Kasumi-1 (cell line): ENCODE data around the gene PRKN.
A peak's percentile ranks its signal among the peaks of the same experiment; 100 is the strongest.
"Not testable (repeated sequence)": the region's sequence is repeated elsewhere in the genome, so short reads cannot be mapped to it uniquely, and the experiment has no call there.

Experiments
- DNase-seq, 2 experiments: peaks; one replicate each; lab custom pipeline; 2025; lab: John Stamatoyannopoulos, UW

Gene PRKN

DNA sequence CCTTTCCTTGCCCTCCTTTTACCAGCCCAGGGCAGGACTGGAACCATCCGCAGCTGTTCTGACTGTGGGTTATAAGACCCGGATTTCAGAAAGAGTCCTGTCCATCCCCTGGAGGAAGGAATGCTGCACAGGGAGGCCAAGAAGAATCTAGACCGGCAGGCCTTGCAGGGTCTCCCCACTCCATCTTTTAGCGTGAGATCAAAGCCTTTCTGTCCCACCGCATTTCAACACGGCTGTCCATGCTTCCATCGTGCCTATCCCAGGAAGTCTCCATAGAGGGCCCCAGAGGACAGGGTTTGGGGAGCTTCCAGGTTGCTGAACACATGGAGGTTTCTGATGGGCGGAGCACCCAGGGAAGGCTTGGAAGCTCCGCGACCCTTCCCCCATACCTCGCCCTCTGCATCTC lies 1374.4 kb downstream of the PRKN start:
- no peak for DNase-seq

DNA sequence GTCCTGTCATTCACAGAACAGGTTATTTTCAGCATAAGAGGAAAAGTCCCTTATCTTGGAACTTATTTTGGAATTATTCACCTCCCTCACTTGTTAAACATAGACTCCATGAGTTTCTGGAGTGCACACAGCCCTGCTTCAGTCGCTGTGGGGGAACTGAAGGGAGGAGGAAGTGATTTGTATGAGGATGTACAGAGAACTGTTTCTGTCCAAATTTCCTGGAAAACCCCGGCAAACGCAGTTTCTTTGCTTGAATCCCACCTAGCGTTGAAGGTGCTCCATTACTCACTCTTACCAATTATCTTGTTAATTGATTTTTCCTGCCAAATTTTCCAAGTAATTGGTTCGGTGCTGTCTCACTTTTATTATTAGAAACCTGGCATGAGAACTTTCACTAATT lies 1375.7 kb downstream of the PRKN start:
- no peak for DNase-seq

DNA sequence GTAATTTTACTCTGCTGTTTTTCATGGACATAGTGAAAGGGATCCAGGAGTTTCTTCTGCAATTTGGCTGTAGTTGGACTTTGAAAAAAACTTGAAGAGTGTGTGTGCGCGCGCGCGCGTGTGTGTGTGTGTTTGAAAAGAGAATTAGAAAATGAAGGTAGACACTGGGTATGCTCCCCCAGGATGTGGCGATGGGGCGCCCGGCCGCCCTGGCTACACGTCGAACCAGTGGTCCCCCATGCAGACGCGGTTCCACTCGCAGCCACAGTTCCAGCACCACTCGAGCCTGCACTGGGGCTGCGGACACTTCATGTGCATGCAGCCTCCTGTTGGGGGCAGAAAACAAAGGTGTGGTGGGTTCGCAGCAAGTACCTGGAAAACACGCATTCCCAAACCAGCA lies 1377.7 kb downstream of the PRKN start:
- no peak for DNase-seq

DNA sequence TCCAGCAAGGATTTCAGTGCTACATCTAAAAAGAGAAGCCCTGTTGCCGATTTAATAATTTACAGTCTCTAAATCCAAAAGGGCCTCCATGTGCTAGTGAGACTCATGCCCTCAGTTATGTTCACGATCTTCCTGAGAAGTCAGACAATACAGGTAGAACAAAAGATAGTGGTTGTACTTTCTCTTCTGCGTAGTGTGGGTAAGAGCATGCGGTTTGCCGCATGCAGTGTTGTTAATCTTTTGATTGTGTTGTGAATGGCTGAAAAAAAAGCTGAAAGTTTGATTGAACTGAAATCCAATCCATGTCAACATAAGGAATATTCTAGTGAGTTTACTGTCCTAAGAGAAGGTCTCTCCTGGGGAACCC lies 1379.0 kb downstream of the PRKN start:
- no peak for DNase-seq

DNA sequence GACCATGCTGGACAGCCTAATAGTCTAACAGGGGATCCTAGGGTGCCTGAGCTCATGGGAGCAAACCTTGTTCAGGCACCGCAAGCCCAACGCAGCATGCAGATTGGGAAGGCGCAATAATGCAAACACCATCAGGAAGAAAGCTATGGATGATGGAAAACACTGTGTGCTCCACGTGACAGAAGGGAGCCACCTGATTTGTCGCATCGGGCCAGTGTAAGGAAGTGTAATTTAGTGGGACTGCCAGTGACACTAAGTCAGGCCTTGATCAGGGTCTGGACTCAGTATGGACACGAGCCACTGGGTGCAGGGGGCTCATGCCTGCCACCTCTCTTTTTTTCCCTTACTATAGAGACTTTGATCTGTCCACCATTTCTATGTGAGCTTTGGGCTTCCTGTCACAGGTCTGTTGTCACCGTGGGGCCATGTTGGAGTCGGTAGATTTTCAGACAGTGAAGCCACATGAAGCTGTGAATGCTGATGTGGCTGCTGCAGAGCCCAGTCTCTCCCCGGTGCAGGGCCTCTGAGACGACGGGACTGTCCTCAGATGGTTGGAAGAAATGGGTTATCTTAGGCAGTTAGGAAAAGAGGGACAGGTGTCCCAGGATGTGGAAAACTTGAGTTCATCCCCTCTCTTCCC lies 1379.5 kb downstream of the PRKN start:
- no peak for DNase-seq

DNA sequence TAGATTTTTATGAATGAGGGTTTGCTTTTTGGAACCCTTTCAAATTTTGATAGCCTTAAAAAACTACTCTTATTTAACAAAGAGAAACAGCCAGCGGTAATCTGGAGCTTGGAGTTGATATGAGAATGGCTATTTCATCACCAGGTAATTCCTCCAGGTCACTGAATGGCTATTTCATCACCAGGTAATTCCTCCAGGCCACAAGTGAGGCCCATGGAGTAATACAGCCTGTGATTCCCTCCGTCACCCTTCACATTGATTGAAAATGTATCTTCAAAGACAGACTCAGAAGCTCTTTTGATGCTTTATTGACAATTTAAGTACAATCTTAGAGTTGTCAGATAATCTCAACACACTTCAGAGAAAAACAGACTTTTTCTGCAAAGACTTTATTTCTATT lies 1380.4 kb downstream of the PRKN start:
- DNase-seq: no peak

DNA sequence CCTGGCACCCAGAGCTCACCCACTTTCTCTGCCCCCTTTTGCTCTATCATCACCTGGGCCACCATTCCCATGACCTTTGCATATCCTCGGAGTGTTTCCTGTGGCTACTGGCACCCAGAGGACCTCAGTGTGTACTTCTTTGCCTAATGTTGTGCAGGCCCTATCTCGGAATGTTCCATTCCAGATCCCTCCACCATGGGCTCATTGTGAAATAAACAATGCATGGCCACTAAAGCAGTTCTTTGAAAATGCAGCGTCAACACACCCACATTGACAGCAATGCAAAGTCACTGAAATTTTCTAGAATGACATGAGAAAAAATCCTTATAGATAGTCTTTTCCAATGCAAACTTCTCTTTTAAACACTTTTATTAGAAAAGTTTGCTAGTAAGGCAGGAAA lies 1380.8 kb downstream of the PRKN start:
- DNase-seq: no peak

DNA sequence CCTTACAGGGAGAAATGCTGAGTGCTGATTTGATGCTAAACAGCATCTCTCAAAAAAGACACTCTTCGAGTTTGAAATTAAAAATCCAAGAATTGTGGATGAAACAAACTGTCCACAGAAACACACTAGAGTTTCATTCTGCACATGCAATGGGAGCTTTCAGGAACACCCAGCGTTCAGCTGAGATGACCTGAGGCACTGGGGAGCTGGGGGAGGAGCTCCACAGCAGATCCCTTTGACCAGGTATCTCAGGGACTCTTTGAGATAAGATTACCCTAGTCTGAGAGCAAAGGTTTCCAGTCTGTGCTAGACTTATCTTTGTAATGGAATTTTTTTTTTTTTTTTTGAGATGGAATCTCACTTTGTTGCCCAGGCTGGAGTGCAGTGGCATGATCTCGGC lies 1382.9 kb downstream of the PRKN start:
- no peak for DNase-seq

DNA sequence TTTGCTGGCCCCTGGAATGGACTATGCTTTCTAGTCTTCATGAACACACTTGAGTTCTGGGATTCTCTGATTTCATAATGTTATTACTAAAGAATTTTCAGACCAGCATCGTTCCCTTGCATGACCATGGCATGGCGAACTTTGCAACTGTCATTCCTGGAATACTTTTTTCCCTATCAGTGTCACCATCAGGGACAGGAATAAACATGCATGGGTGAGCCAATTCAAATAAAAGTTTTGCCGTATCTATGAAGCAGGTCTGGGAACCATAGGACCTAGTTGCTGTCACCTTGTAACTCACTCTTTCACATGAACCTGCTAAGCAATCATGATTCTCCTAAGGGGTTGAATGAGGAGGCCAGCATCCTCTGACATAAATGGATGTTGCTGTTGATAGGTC lies 1385.5 kb downstream of the PRKN start:
- DNase-seq: no peak

DNA sequence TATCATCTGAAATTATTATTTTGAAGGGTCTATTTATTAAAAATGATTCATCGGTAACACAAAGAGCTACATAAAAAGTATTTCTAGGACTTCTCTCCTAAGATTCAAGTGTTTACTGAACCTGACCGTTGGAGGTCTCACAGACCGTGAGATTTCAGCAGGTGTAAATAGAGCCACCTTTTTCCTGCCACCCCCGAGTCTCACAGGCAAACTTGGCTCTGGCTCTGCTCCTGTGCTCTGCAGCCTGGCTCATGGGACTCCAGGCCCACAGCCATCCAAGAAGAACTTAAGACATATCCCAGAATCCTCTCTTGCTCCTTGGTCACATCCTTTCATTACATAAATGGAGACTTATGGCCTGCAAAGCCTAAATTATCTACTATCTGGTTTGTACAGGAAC lies 1385.9 kb downstream of the PRKN start:
- no peak for DNase-seq

DNA sequence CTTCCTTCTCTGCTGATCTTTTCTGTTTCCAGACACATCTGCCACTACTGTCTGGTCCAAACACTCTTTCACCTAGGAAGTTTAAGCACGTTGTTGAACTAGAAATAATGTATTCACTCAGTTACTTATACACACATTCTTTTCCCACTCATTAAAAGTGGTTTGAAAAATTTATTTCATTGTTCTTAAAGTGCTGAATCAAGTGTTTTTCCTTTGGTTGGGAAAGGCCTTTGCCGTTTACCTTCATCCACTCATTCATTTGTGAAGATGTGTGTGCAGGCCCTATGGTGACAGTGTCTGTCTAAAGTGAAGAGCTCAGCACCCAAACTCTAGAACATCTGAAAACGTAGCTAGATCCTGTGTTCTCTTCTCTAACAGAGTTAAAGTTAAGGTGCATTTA lies 1389.6 kb downstream of the PRKN start:
- no peak for DNase-seq

DNA sequence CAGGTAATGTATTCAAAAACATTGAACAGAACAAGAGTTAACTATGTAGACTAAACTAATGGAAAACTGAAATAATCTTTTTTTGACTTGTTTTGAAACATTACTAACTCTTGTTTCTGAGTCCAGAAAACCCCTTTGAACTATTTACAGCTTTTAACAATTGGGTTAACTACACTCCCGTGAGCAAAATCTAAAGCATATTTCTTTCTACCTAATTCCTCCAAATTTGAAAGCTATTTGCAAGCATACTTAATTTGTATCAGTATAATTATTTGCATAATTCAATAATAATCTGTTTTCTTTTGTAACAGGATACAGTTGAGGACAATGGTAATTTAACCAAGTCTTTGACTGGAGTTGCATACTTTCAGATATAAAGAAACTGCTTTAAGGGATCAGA lies 1391.1 kb downstream of the PRKN start:
- DNase-seq: no peak

DNA sequence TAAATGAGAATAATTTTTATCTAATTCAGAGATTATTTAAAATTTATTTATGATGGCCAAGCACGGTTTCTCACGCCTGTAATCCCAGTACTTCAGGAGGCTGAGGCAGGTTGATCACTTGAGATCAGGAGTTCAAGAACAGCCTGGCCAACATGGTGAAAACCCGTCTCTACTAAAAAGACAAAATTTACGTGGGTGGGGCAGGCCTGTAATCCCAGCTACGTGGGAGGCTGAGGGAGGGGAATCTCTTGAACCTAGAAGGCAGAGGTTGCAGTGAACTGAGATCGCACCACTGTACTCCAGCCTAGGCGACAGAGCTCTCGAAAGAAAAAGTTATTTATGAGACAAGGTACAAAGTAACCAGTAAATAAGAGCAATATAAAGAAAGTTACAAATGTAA lies 1394.2 kb downstream of the PRKN start:
- no peak for DNase-seq

DNA sequence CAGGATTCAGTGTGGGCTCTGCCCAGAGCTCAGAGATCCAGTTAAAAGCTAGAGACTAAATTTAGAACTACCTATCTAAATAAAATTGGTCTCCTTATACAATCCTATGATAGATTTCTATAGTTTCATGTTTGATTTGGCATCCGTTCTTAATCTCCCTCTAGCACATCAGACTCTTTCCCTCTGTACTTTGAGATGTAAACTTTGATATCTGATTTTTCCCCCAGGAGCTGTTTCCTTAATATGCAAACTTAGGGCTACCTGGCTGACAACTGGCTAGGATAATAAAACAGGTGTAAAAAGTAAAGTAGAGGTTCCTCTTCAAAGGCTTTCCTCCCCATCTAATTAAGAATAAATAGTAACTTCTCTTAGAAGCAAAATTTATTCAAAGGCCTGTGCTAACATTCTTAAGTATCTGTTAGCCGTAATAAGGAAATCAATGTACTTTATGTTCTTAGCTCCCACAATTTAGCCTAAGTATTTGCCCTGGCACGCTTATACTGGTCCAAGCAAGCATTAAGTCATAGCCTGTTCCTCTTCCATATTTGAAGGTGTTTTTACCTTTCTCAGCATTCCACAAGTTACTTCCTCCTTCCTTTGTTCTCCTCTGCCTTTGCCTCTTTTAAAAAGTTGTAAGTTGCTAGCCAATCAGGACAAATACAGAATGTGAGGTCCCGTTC lies 1396.0 kb downstream of the PRKN start:
- not testable (repeated sequence) for DNase-seq

DNA sequence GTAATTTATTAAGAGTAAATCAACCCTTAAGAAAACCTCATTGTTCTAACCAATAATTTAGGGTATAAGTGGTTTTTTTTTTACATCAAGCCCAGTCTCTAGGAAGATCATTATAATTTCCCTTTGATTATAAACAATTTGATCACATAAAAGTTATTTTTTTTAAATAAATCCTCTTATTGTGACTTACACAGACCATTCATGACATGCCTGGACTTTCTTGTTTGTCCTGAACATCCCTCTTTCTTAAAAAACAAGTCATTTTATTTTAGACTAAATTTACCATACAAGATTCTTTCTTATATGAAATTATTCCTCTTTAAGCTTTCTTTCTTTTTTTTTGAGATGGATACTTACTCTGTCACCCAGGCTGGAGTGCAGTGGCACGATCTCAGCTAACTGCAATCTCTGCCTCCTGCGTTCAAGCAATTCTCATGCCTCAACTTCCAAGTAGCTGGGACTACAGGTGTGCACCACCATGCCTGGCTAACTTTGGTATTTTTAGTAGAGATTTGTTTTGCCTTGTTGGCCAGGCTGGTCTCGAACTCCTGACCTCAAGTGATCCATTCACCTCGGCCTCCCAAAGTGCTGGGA lies 1400.1 kb downstream of the PRKN start:
- peak in 1 of 2 experiments; percentile 1 for DNase-seq

DNA sequence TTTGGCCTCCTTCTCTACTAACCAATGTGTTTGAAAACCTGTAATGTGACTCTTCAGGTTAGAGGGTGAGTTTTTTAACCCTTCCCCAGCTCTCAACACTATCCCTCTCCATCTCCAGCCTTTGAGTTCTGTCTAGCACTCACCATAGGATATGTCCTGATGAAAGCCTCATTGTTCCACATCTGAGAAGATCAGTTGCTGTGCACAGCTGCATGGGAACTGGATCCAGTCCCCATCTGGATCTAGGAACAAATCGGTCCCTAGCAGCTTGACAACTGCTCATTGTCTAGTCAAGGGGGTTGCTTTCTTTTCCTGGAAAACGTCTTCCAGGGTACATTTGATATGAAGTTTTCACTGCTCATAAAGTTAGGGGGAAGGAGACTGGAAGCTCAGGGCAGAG lies 1408.3 kb downstream of the PRKN start:
- no peak for DNase-seq

DNA sequence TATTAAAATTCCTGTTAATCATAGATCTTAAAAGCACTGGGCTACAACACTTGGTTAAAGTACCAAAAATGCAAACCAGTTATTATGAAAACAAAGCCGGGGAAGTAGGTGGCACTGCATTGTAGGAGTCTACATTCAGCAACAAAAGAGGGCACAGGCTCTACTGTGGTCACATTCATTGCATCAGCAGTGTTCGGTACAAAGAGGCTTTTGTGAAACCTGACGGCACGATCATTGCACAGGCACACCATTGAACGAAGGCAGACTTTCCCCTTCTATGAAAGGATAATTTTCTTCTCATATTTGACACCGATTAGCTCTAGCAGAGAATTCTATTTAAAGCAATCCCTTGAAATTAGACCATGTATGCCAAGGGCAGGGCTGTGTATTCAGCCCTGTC lies 1409.1 kb downstream of the PRKN start:
- DNase-seq: no peak

DNA sequence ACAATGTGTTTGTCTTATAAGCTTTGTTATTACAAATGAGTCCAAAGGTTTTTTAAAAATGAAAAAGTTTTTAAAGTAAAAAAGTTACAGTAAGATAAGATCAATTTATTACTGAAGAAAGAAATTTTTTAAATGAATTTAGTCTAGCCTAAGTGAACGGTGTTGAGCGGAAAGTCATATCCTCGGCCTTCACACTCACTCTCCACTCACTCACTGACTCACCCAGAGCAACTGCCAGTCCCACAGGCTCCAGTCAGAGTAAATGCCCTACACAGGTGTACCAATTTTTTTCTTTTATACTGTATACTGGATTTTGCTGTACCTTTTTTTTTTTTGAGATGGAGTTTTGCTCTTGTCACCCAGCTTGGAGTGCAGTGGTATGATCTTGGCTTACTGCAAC lies 1411.0 kb downstream of the PRKN start:
- DNase-seq: no peak

DNA sequence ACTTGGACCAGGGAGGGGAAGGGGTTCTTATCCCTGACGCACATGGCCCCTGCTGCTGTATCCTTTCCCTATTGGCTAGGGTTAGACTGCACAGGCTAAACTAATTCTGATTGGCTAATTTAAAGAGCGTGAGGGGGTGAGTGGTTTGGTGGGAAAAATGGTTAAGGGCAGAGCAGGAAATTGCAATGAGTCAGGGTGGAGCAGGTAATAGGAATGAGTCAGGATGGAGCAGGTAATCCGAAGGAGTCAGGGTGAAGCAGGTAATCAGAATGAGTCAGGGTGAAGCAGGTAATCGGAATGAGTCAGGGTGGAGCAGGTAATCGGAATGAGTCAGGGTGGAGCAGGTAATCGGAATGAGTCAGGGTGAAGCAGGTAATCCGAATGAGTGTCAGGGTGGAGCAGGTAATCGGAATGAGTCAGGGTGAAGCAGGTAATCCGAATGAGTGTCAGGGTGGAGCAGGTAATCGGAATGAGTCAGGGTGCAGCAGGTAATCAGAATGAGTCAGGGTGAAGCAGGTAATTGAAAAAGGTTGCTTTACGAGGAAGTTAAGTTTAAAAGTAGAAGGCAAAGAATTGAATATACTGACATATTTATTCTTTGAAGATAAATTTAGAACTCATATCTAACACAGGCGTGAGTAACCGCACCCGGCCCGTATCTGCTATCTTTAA lies 1412.2 kb downstream of the PRKN start:
- not testable (repeated sequence) for DNase-seq

DNA sequence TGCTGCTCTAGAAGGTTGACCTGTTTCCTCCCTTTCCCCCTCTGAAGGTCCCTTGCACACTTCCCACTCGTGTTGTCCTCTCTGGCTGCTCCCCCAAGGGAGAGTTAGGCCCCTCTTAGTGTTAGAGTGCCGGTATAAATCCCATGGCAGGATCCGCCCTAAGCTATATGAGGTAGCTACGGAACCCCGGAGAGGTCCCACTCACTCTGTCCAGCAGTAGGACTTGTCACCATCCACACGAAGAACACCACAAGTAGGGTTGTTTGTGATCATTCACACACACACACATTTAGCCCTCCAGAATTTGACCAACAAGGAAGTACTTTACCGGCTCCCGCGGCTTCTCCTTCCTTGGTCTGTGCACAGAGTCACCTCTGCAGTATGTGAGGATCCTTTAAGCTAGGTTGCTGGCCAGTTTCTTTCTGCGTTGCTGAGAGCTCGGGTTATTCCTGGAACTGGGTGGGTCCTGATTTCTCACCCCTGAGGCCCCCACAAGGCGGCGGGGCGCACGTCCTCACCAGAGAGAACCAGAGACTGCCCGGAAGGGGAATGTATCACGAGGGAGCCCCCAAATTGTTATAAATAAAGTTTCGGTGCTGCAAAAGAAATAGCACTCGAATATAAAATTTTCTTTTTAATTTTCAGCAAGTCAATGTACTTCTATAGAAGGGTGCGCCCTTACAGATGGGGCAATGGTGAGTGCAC lies 1412.9 kb downstream of the PRKN start:
- DNase-seq: not testable (repeated sequence)

DNA sequence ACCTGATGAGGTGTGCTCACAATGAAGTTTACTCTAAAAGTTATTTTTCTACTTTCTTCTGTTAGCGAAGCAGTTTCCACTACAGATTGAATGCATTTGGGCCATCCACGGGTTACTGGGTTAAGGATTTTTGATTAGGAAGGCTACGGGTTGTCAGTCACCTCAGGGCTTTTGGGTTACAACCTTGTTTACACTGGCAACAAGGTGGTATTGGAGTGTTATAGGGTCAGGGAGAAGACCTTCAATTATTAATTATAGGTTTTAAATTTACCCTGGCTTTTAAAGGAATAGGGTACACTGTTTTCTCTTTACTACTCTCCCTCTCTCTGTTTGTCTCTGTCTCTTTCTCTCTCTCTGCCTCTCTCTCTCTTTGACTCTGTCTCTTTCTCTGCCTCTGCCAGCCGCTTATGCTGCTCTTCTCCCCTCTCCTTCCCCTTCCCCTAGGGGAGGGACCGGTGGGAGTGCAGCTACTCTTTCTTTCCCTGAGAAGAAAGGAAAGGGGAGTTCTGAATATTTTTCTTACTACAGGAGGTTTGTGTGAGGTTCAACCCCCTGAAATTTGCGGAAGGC lies 1413.5 kb downstream of the PRKN start:
- DNase-seq: no peak

DNA sequence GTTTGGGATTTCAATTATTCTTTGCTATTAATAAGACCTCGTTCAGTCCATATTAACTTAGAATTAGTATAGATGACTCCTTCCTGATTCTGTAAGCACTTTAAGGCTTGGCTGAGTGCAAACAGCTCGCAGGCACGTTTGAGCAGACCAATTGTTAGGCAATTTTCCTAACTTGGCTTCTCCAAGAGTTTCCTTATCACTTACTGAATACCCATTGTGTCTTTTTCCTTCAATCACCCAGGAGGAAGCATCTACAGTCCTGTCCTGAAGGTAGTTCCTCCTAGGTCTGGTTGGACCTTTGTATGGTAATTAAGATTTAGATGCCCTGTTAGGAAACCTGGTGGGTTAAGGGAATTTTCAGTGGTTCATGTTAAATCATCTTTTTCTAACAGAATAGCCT lies 1414.1 kb downstream of the PRKN start:
- DNase-seq: not testable (repeated sequence)
